ENCODE data around the gene FCN2. TPM values are rescaled to one million over a fixed set of nuclear protein-coding genes. Genes with fewer than 3 reads are reported as not detected.

FCN2 gene
- polyA plus RNA-seq, 4 donors = not detected

DNA sequence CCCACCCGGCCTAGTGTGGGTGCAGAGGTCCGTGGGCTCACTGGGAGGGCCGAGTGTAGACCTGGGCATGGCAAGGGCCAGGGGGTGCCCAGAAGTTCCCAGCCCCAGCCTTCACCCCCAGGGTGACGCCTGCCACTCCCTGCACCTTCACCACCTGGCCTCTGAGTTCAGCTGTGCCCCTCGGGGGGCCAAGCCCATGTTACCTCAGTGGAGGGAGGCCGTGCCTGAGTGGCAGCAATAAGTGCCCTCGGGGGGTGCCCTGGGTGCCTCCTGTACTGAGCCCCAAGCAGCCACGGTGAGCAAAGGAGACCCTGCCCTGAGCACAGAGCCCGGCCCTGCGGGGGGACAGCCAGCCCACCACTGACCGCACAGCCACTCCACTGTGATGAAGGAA is 10.3 kb upstream of the FCN2 start:
- 67 to 85% (median 73%) methylated on average over 11 of the region's 11 CpGs for WGBS, 3 donors
- Histone ChIP-seq H3K27ac (ENCODE audit: low read depth in 1 of 3, low read length in 2 of 3) (no peak overlapping the region), H3K4me1 (ENCODE audit: control insufficient read depth in 3 of 3, insufficient read depth in 2 of 3, low read depth in 1 of 3, low read length in 2 of 3) (no peaks in the 10 kb centered on the region), H3K36me3 (ENCODE audit: control insufficient read depth in 3 of 3, insufficient read depth in 2 of 3, low read depth in 1 of 3, low read length in 3 of 3) (no peaks in the 10 kb centered on the region), H3K27me3 (ENCODE audit: control insufficient read depth in 3 of 3, insufficient read depth in 3 of 3, low read length in 3 of 3) (no peaks in the 10 kb centered on the region), H3K9me3 (ENCODE audit: control insufficient read depth in 2 of 2, insufficient read depth in 1 of 2, low read depth in 1 of 2, low read length in 1 of 2) (no peaks in the 10 kb centered on the region), H3K4me3 (ENCODE audit: low read depth in 1 of 3, low read length in 3 of 3) (no peak overlapping the region)
- no peak for DNase-seq
- FAIRE-seq = no peak

DNA sequence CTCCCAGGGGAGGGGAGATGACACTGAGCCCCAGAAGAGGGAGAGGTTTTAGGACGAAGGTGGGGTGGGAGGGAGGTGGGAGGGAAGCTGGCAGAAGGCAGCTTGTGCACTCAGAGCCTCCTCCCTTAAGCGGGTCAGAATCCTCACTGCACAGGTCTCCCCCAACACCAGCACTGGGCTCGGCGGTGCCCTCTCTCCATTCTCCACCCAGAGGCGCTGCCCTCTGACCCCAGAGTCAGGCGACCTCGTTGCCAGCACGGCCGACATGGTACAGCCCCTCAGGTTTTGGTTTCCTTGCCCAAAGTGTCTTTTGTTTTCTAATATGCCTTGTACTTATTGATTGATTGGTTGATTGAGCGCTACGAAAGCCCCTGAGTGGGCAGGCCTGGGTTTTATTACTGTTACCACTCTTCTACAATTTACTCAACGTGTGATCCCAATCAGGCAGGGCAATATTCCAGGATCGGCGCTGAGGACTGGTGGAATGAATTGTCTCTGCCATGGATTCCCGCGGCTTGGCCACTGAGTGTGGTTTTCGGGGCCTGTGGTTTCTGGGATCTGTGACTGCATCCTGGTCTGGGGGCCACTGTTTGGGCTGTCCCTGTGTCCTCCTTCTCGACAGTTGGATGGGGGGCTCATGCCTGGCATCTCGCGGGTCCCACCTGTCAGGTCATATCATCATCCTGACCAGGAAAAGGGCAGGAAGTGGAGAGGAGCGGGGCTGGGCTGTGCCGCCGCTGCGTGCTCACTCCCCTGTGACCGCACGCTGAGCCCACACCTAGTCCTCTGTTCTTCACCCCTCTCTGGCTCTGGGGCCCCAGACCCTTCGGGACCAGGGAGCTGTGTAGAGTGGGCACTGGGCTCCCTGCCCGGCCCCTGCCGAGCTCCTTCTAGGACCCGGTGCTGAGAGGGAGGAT is 9.6 kb upstream of the FCN2 start:
- DNase-seq (no peak), FAIRE-seq (no peak)
- peak overlapping the region in 1 of 3 donors; percentile 44 for H3K27ac ChIP-seq (ENCODE audit: low read depth in 1 of 3, low read length in 2 of 3)
- H3K4me1 ChIP-seq (ENCODE audit: control insufficient read depth in 3 of 3, insufficient read depth in 2 of 3, low read depth in 1 of 3, low read length in 2 of 3) = no peaks in the 10 kb centered on the region
- H3K4me3 ChIP-seq (ENCODE audit: low read depth in 1 of 3, low read length in 3 of 3) = no peak overlapping the region
- WGBS, 3 donors = 73 to 77% (median 76%) methylated on average over 29 to 30 of the region's 30 CpGs
- H3K9me3 ChIP-seq (ENCODE audit: control insufficient read depth in 2 of 2, insufficient read depth in 1 of 2, low read depth in 1 of 2, low read length in 1 of 2) = no peaks in the 10 kb centered on the region
- no peaks in the 10 kb centered on the region for H3K27me3 ChIP-seq (ENCODE audit: control insufficient read depth in 3 of 3, insufficient read depth in 3 of 3, low read length in 3 of 3)
- H3K36me3 ChIP-seq (ENCODE audit: control insufficient read depth in 3 of 3, insufficient read depth in 2 of 3, low read depth in 1 of 3, low read length in 3 of 3) = no peaks in the 10 kb centered on the region

DNA sequence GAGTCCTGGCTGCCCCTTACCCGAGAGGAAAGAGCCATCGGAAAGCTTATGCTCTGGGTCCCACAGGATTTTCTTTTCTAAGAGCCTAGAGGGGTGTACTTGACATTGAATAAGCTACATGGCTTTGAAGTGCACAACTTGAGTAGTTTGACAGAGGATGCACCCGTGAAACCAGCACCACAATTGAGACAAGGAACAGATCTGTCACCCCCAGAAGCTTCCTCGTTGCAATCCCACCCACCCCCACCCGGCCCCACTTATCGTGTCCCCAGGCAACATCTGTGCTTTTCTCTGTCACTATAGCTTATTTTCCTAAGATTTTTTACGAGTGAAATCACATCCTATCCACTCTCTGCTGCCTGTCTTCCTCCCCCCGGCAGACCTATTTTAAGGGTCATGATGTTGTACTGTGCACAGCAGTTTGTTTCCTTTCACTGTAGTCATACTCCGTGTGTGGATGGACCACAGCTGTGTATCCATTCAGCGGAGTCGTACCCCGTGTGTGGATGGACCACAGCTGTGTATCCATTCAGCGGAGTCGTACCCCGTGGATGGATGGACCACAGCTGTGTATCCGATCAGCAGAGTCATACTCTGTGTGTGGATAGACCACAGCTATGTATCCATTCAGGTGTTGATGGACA is 8.8 kb upstream of the FCN2 start:
- Histone ChIP-seq H3K27me3 (ENCODE audit: control insufficient read depth in 3 of 3, insufficient read depth in 3 of 3, low read length in 3 of 3) (no peaks in the 10 kb centered on the region), H3K4me3 (ENCODE audit: low read depth in 1 of 3, low read length in 3 of 3) (no peak overlapping the region), H3K9me3 (ENCODE audit: control insufficient read depth in 2 of 2, insufficient read depth in 1 of 2, low read depth in 1 of 2, low read length in 1 of 2) (no peaks in the 10 kb centered on the region), H3K27ac (ENCODE audit: low read depth in 1 of 3, low read length in 2 of 3) (peak overlapping the region in 1 of 3 donors; percentile 44), H3K36me3 (ENCODE audit: control insufficient read depth in 3 of 3, insufficient read depth in 2 of 3, low read depth in 1 of 3, low read length in 3 of 3) (no peaks in the 10 kb centered on the region), H3K4me1 (ENCODE audit: control insufficient read depth in 3 of 3, insufficient read depth in 2 of 3, low read depth in 1 of 3, low read length in 2 of 3) (no peaks in the 10 kb centered on the region)
- DNase-seq (peak in 1 of 2 donors; percentile 11), FAIRE-seq (no peak)
- WGBS, 3 donors = 53 to 76% (median 72%) methylated on average over 16 of the region's 16 CpGs

DNA sequence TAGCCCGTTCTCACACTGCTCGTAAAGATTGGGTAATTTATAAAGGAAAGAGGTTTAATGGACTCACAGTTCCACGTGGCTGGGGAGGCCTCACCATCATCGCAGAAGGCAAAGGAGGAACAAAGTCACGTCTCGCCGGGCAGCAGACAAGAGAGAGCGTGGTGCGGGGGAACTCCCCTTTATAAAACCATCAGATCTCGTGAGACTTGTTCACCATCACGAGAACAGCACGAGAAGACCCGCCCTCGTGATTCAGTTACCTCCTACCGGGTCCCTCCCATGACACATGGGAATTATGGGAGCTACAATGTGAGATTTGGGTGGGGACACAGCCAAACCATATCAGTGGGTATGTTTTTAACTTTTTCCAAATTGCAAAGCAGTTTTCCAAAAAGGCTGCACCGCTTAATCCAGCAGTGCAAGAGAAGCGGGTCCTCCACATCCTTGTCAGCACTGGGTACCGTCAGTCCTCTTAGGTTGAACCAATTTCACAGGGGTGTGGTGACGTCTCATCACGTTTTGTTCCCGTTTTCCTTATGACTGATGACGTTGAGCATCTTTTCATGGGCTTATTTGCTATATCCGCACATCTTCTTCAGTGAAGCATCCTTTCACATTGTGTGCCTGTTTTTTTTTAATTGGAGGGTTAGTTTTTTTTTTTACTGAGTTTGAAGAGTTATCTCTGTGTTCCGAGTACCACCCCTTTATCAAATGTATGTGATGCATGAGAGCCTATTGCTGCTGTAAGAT is 8.0 kb upstream of the FCN2 start:
- Histone ChIP-seq H3K36me3 (ENCODE audit: control insufficient read depth in 3 of 3, insufficient read depth in 2 of 3, low read depth in 1 of 3, low read length in 3 of 3) (no peaks in the 10 kb centered on the region), H3K4me3 (ENCODE audit: low read depth in 1 of 3, low read length in 3 of 3) (no peak overlapping the region), H3K4me1 (ENCODE audit: control insufficient read depth in 3 of 3, insufficient read depth in 2 of 3, low read depth in 1 of 3, low read length in 2 of 3) (no peaks in the 10 kb centered on the region), H3K9me3 (ENCODE audit: control insufficient read depth in 2 of 2, insufficient read depth in 1 of 2, low read depth in 1 of 2, low read length in 1 of 2) (no peaks in the 10 kb centered on the region), H3K27me3 (ENCODE audit: control insufficient read depth in 3 of 3, insufficient read depth in 3 of 3, low read length in 3 of 3) (no peaks in the 10 kb centered on the region), H3K27ac (ENCODE audit: low read depth in 1 of 3, low read length in 2 of 3) (no peak overlapping the region)
- no peak for FAIRE-seq
- DNase-seq = no peak
- 78 to 80% (median 79%) methylated on average over 24 of the region's 24 CpGs for WGBS, 3 donors

DNA sequence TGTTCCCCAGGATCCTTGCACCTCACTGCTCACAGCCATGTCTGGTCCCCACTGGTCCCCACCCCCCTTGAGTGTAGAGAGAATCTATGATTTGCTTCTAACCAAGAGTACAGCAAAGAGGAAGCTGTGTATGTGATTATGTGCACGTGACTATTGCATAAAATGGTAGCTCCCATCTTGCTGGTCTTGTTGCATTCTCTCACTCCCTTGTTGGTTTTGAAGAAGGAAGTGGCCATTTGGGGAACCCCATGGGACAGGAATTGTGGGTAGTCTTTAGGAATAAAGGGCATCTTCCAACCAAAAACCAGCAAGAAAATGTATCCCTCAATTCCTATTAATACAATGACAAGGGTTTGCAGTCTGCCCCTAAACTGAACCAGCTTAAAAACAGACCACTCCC is 5.2 kb upstream of the FCN2 start:
- H3K27me3 ChIP-seq (ENCODE audit: control insufficient read depth in 3 of 3, insufficient read depth in 3 of 3, low read length in 3 of 3) = no peaks in the 10 kb centered on the region
- no peak for FAIRE-seq
- H3K4me3 ChIP-seq (ENCODE audit: low read depth in 1 of 3, low read length in 3 of 3) = no peak overlapping the region
- 36 to 64% (median 43%) methylated on average over 1 of the region's 1 CpG for WGBS, 3 donors
- no peaks in the 10 kb centered on the region for H3K4me1 ChIP-seq (ENCODE audit: control insufficient read depth in 3 of 3, insufficient read depth in 2 of 3, low read depth in 1 of 3, low read length in 2 of 3)
- H3K27ac ChIP-seq (ENCODE audit: low read depth in 1 of 3, low read length in 2 of 3) = no peak overlapping the region
- no peaks in the 10 kb centered on the region for H3K36me3 ChIP-seq (ENCODE audit: control insufficient read depth in 3 of 3, insufficient read depth in 2 of 3, low read depth in 1 of 3, low read length in 3 of 3)
- no peaks in the 10 kb centered on the region for H3K9me3 ChIP-seq (ENCODE audit: control insufficient read depth in 2 of 2, insufficient read depth in 1 of 2, low read depth in 1 of 2, low read length in 1 of 2)
- DNase-seq = no peak

DNA sequence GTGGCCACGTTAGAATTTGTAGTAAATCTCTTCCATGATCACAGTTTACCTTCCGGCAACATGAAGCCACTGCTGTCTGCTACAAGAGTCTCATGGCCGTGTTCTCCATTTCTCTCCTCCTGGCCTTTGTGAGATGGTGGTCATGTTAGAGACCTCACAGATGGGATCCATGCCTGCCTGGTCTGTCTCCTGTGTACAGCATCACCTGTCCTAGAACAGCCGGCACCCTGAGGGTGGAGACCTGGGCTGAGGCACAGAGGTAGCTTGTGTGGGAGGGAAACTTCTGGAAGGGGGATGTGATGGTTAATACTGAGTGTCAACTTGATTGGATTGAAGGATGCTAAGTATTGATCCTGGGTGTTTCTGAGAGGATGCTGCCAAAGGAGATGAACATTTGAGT is 3.1 kb upstream of the FCN2 start:
- no peaks in the 10 kb centered on the region for H3K27me3 ChIP-seq (ENCODE audit: control insufficient read depth in 3 of 3, insufficient read depth in 3 of 3, low read length in 3 of 3)
- H3K4me1 ChIP-seq (ENCODE audit: control insufficient read depth in 3 of 3, insufficient read depth in 2 of 3, low read depth in 1 of 3, low read length in 2 of 3) = no peaks in the 10 kb centered on the region
- no peak for FAIRE-seq
- no peak for DNase-seq
- no peaks in the 10 kb centered on the region for H3K36me3 ChIP-seq (ENCODE audit: control insufficient read depth in 3 of 3, insufficient read depth in 2 of 3, low read depth in 1 of 3, low read length in 3 of 3)
- no peak overlapping the region for H3K27ac ChIP-seq (ENCODE audit: low read depth in 1 of 3, low read length in 2 of 3)
- 65 to 86% (median 67%) methylated on average over 4 of the region's 4 CpGs for WGBS, 3 donors
- H3K9me3 ChIP-seq (ENCODE audit: control insufficient read depth in 2 of 2, insufficient read depth in 1 of 2, low read depth in 1 of 2, low read length in 1 of 2) = no peaks in the 10 kb centered on the region
- no peak overlapping the region for H3K4me3 ChIP-seq (ENCODE audit: low read depth in 1 of 3, low read length in 3 of 3)

DNA sequence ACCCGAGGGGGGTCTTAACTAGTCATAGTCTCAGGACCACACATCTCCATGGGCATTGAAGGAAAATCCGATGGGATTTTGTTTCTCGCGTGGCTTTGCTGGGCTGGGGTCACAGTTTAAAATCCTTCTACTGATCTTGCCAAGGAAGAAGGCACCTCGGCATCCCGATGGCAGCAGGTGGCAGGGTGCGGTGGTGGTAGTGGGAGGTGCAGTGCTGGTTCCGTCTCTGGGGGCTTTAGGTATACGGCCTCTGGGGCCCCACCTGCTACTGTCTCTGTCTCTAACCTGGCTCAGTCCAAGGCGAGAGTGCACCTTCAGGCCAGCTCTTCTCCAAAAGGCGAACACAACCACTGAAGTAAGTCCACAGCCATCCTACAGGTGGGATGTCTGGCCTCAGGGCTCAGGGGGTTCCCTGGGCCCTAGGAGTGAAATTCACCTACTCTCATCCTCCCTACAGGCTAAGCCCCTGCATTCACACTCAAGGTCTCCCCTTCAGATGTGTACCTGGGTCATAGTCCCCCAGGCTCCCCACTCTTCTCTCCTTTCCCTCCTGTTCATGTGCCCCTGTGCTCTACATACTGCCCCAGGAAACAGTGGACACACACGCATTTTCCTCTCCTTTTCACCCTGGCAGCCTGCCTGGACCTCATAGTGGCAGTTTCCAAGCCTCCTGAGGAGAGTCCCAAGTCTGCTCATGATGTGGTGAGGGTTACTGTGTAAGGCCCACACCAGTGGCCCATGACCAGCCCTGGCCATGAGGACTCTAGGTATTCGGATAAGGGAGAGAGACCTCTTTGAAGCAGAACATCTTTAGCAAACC is 736 bp upstream of the FCN2 start:
- Histone ChIP-seq H3K27me3 (ENCODE audit: control insufficient read depth in 3 of 3, insufficient read depth in 3 of 3, low read length in 3 of 3) (no peaks in the 10 kb centered on the region), H3K4me1 (ENCODE audit: control insufficient read depth in 3 of 3, insufficient read depth in 2 of 3, low read depth in 1 of 3, low read length in 2 of 3) (no peaks in the 10 kb centered on the region), H3K4me3 (ENCODE audit: low read depth in 1 of 3, low read length in 3 of 3) (no peak overlapping the region), H3K36me3 (ENCODE audit: control insufficient read depth in 3 of 3, insufficient read depth in 2 of 3, low read depth in 1 of 3, low read length in 3 of 3) (no peaks in the 10 kb centered on the region), H3K27ac (ENCODE audit: low read depth in 1 of 3, low read length in 2 of 3) (no peak overlapping the region), H3K9me3 (ENCODE audit: control insufficient read depth in 2 of 2, insufficient read depth in 1 of 2, low read depth in 1 of 2, low read length in 1 of 2) (no peaks in the 10 kb centered on the region)
- 83 to 89% (median 87%) methylated on average over 13 of the region's 13 CpGs for WGBS, 3 donors
- DNase-seq (no peak), FAIRE-seq (no peak)

DNA sequence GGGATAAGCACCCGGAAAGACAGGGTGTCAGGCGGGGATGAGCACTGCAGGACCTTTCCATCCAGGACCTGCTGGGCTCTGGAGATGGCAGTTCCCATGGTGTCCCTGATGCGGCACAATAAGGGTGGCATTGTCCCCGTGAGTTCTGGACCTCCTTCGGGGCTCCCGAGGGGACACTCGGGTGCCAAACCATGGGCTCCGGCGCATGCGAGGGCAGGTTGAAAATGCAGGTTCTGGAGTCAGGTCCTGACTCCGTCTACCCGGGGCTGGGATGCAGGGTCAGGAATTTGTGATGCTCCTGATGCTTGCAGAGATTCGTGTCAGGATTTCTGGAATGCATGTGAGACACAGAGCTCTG is 682 bp downstream of the FCN2 start:
- no peaks in the 10 kb centered on the region for H3K36me3 ChIP-seq (ENCODE audit: control insufficient read depth in 3 of 3, insufficient read depth in 2 of 3, low read depth in 1 of 3, low read length in 3 of 3)
- H3K4me1 ChIP-seq (ENCODE audit: control insufficient read depth in 3 of 3, insufficient read depth in 2 of 3, low read depth in 1 of 3, low read length in 2 of 3) = no peaks in the 10 kb centered on the region
- no peak for FAIRE-seq
- no peak overlapping the region for H3K4me3 ChIP-seq (ENCODE audit: low read depth in 1 of 3, low read length in 3 of 3)
- WGBS, 3 donors = 87 to 93% (median 89%) methylated on average over 13 of the region's 13 CpGs
- no peak for DNase-seq
- H3K9me3 ChIP-seq (ENCODE audit: control insufficient read depth in 2 of 2, insufficient read depth in 1 of 2, low read depth in 1 of 2, low read length in 1 of 2) = no peaks in the 10 kb centered on the region
- H3K27me3 ChIP-seq (ENCODE audit: control insufficient read depth in 3 of 3, insufficient read depth in 3 of 3, low read length in 3 of 3) = no peaks in the 10 kb centered on the region
- H3K27ac ChIP-seq (ENCODE audit: low read depth in 1 of 3, low read length in 2 of 3) = no peak overlapping the region

All from small intestine (tissue), 7 donors.